ENCODE results near the gene TBX3. TPM values are rescaled to one million over a fixed set of nuclear protein-coding genes. Genes with fewer than 3 reads are reported as not detected.
A peak's percentile ranks its signal among the peaks of the same experiment; 100 is the strongest.
"Not testable (repeated sequence)": the region's sequence is repeated elsewhere in the genome, so short reads cannot be mapped to it uniquely, and the experiment has no call there.

Gene TBX3
- polyA plus RNA-seq (2014; cell fraction: cytosol; rRNA removed) = 30.6 and 37.3 TPM in 2 replicates
- 52.0 and 72.6 TPM in 2 replicates for polyA plus RNA-seq (2014; cell fraction: nucleus; rRNA removed)

- DNase-seq (ENCODE audit: low spot score) = peak; percentile 99
Measured at GRCh38 chr12:114684098-114684869, at the start of gene TBX3. Gene TBX3 (minus strand): TSS chr12:114684175. CDS start chr12:114683200, 975 bp downstream.

- no peak for DNase-seq (ENCODE audit: low spot score)
Measured at GRCh38 chr12:114732426-114733030, 48.6 kb upstream of the TBX3 start.

GRCh38 chr12:114729731-114730130 lies 45.8 kb upstream of the TBX3 start:
- no peak for DNase-seq (ENCODE audit: low spot score)

GRCh38 chr12:114726092-114726710 lies 42.2 kb upstream of the TBX3 start:
- no peak for DNase-seq (ENCODE audit: low spot score)

- not testable (repeated sequence) for DNase-seq (ENCODE audit: low spot score)
Measured at GRCh38 chr12:114722176-114722575, 38.2 kb upstream of the TBX3 start.

GRCh38 chr12:114721266-114721665 lies 37.3 kb upstream of the TBX3 start:
- DNase-seq (ENCODE audit: low spot score) = no peak

- DNase-seq (ENCODE audit: low spot score) = no peak
Measured at GRCh38 chr12:114713466-114714215, 29.7 kb upstream of the TBX3 start.

GRCh38 chr12:114711689-114712152 lies 27.7 kb upstream of the TBX3 start:
- DNase-seq (ENCODE audit: low spot score) = no peak

GRCh38 chr12:114710151-114710550 lies 26.2 kb upstream of the TBX3 start:
- no peak for DNase-seq (ENCODE audit: low spot score)

GRCh38 chr12:114709112-114709511 lies 25.1 kb upstream of the TBX3 start:
- DNase-seq (ENCODE audit: low spot score) = no peak

GRCh38 chr12:114708598-114708997 lies 24.6 kb upstream of the TBX3 start:
- not testable (repeated sequence) for DNase-seq (ENCODE audit: low spot score)

- peak; percentile 34 for DNase-seq (ENCODE audit: low spot score)
Measured at GRCh38 chr12:114704096-114704495, 20.1 kb upstream of the TBX3 start.

GRCh38 chr12:114703060-114703493 lies 19.1 kb upstream of the TBX3 start:
- no peak for DNase-seq (ENCODE audit: low spot score)

GRCh38 chr12:114702462-114702861 lies 18.5 kb upstream of the TBX3 start:
- DNase-seq (ENCODE audit: low spot score) = no peak

GRCh38 chr12:114701553-114701952 lies 17.6 kb upstream of the TBX3 start:
- no peak for DNase-seq (ENCODE audit: low spot score)

GRCh38 chr12:114701104-114701414 lies 17.1 kb upstream of the TBX3 start:
- DNase-seq (ENCODE audit: low spot score) = no peak

- DNase-seq (ENCODE audit: low spot score) = no peak
Measured at GRCh38 chr12:114700392-114701103, 16.6 kb upstream of the TBX3 start.

GRCh38 chr12:114698566-114699163 lies 14.7 kb upstream of the TBX3 start:
- DNase-seq (ENCODE audit: low spot score) = no peak

- DNase-seq (ENCODE audit: low spot score) = no peak
Measured at GRCh38 chr12:114697741-114698565, 14.0 kb upstream of the TBX3 start.

- no peak for DNase-seq (ENCODE audit: low spot score)
Measured at GRCh38 chr12:114697243-114697716, 13.3 kb upstream of the TBX3 start.

All from SK-N-DZ (cell line).